SHP77 treated with DMSO at 0.1 percent for 48 hours (cell line): ENCODE measurements around the gene PHLDB3.
"Not testable (repeated sequence)": the region's sequence is repeated elsewhere in the genome, so short reads cannot be mapped to it uniquely, and the experiment has no call there.

Experiments
- DNase-seq: peaks from one replicate; lab custom pipeline; 2025; lab: John Stamatoyannopoulos, UW

PHLDB3 gene

GRCh38 chr19:43504426-43505185 is at the start of gene PHLDB3:
PHLDB3 (minus strand) TSS chr19:43504746; CDS start chr19:43504118, 628 bp downstream.
- DNase-seq: peak; percentile 53

GRCh38 chr19:43553656-43554055 is 49.1 kb upstream of the PHLDB3 start:
- DNase-seq: no peak

GRCh38 chr19:43552616-43553015 is 48.1 kb upstream of the PHLDB3 start:
- DNase-seq: no peak

GRCh38 chr19:43552198-43552450 is 47.6 kb upstream of the PHLDB3 start:
- DNase-seq: no peak

GRCh38 chr19:43551399-43552197 is 47.1 kb upstream of the PHLDB3 start:
- no peak for DNase-seq

GRCh38 chr19:43548706-43549105 is 44.2 kb upstream of the PHLDB3 start:
- no peak for DNase-seq

- not testable (repeated sequence) for DNase-seq
Observed at GRCh38 chr19:43547926-43548325, 43.4 kb upstream of the PHLDB3 start.

- DNase-seq: no peak
Observed at GRCh38 chr19:43546581-43546980, 42.0 kb upstream of the PHLDB3 start.

- DNase-seq: no peak
Observed at GRCh38 chr19:43545981-43546380, 41.4 kb upstream of the PHLDB3 start.

- DNase-seq: no peak
Observed at GRCh38 chr19:43545276-43545675, 40.7 kb upstream of the PHLDB3 start.

GRCh38 chr19:43544077-43544476 is 39.5 kb upstream of the PHLDB3 start:
- no peak for DNase-seq

- DNase-seq: no peak
Observed at GRCh38 chr19:43541920-43542650, 37.5 kb upstream of the PHLDB3 start.

- DNase-seq: no peak
Observed at GRCh38 chr19:43540381-43540780, 35.8 kb upstream of the PHLDB3 start.

- no peak for DNase-seq
Observed at GRCh38 chr19:43538922-43539321, 34.4 kb upstream of the PHLDB3 start.

GRCh38 chr19:43534816-43535761 is 30.5 kb upstream of the PHLDB3 start:
- DNase-seq: peak; percentile 42

GRCh38 chr19:43534305-43534815 is 29.8 kb upstream of the PHLDB3 start:
- DNase-seq: no peak

GRCh38 chr19:43533546-43534304 is 29.2 kb upstream of the PHLDB3 start:
- peak; percentile 89 for DNase-seq

- peak; percentile 93 for DNase-seq
Observed at GRCh38 chr19:43532962-43533545, 28.5 kb upstream of the PHLDB3 start, which contains the start of gene ZNF575. ZNF575 (plus strand) TSS chr19:43533188; CDS start chr19:43534423, 1,235 bp downstream.

GRCh38 chr19:43532571-43532961 is 28.0 kb upstream of the PHLDB3 start:
- peak; percentile 83 for DNase-seq
